Skeletal muscle cell (primary cell): ENCODE data around the gene ARL2BP.
"Not testable (repeated sequence)": the region's sequence is repeated elsewhere in the genome, so short reads cannot be mapped to it uniquely, and the experiment has no call there.

ENCODE experiments used
- DNase-seq: peaks from one replicate; pipeline ENCODE4 v3.0.0-alpha.2; 2010; ENCODE audit warnings: low read depth
- H3K4me3 ChIP-seq: 2 replicates; pipeline ENCODE4 v1.5.1; 2011; ENCODE audit warnings: low read depth, mild to moderate bottlenecking, control low read depth, low read length, moderate library complexity

Gene ARL2BP

GRCh38 chr16:57244767-57245471, at the start of gene ARL2BP:
Gene ARL2BP (plus strand): TSS chr16:57245259. CDS start chr16:57245368, 109 bp downstream.
- DNase-seq = peak; percentile 90
- peak within 1 kb of the TSS; percentile 83 for H3K4me3 ChIP-seq

GRCh38 chr16:57196286-57196685, 48.8 kb upstream of the ARL2BP start:
- no peak for DNase-seq

DNA sequence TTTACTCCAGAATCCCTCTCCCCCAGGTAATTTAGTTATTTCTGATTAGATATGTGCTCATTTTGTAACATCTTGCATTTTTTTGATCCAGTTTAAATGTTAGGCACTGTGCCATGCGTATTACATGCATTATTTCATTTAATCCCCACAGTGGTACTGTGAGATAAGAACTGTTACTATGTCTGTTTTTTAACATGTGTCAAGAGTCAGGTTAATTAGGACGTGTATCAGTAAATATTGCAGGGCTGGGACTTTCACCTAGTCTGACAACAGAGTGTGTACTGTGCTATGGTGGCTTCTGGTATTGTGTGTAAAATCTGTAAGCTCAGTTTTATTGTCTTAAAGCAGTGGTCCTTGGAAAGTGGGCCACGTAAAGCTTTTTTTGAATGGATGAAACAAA, 48.3 kb upstream of the ARL2BP start:
- H3K4me3 ChIP-seq = no peak overlapping the region
- DNase-seq = no peak

More at GRCh38 chr16:57196286-57196685, 48.8 kb upstream of the ARL2BP start:
- H3K4me3 ChIP-seq = no peak overlapping the region

GRCh38 chr16:57200321-57200720, 44.7 kb upstream of the ARL2BP start:
- DNase-seq, H3K4me3 ChIP-seq: not testable (repeated sequence)

GRCh38 chr16:57200926-57201325, 44.1 kb upstream of the ARL2BP start:
- DNase-seq = not testable (repeated sequence)

GRCh38 chr16:57202095-57202886, 42.8 kb upstream of the ARL2BP start:
- no peak for DNase-seq
- no peak overlapping the region for H3K4me3 ChIP-seq

More at GRCh38 chr16:57200926-57201325, 44.1 kb upstream of the ARL2BP start:
- not testable (repeated sequence) for H3K4me3 ChIP-seq

DNA sequence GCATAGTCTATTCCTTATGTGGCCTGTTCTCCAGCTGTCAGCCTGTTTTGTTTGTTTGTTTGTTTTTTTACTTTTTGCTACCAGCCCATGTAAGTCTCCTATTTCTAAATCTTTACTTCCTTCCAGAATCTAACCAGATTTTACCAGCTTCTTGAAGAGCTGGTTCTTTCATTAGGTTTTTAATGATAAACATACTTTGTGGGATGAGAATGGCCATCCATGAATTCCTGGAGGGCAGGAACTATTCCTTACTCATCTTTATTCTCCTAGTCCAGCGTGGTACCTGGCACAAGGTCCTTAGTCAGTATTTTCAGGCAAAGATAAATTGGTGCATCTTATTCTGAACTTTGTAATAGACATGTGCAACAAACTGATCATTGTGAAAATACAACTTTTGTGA, 41.6 kb upstream of the ARL2BP start:
- DNase-seq = no peak
- H3K4me3 ChIP-seq = no peak overlapping the region

DNA sequence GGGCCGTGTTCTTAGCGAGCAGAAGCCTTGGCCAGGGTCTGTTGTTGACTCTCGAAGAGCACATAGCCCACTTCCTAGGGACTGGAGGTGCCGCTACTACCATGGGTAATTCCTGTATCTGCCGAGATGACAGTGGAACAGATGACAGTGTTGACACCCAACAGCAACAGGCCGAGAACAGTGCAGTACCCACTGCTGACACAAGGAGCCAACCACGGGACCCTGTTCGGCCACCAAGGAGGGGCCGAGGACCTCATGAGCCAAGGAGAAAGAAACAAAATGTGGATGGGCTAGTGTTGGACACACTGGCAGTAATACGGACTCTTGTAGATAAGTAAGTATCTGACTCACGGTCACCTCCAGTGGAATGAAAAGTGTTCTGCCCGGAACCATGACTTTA, 40.4 kb upstream of the ARL2BP start:
- no peak overlapping the region for H3K4me3 ChIP-seq
- no peak for DNase-seq

- no peak overlapping the region for H3K4me3 ChIP-seq
- no peak for DNase-seq
Observed at GRCh38 chr16:57208926-57209325, 36.1 kb upstream of the ARL2BP start.

DNA sequence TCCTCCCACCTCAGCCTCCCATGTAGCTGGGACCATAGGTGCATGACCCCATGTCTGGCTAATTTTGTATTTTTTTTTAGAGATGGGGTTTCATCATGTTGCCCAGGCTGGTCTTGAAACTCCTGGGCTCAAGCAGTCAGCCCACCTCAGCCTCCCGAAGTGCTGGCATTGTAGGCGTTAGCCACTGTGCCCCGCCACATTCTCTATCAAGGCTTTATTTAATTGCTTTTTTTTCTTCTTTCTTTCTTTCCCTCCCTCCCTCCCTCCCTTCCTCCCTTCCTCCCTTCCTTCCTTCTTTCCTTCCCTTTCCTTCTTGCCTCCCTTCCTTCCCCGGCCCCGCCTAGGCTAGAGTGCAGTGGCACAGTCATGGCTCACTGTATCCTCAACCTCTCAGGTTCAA, 35.3 kb upstream of the ARL2BP start:
- no peak overlapping the region for H3K4me3 ChIP-seq
- DNase-seq = no peak

DNA sequence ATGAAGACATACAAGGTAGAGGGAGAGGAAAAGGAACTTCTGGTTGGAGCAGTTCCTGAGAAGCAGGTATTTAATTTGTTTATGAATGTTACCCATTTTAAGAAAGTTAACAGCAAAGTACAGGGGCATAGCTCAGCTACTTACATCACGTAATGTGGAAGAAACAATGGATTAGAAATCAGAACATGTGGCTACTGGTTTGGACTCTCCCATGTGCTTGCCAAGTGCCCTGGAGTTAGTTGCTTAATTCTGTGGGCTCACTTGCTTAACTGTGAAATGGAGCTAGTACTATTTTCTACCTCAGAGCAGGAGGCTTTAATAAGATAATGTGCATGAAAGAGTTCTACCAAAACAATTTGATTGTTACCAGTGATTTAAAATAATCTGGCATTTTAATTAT, 31.6 kb upstream of the ARL2BP start:
- DNase-seq = no peak
- no peak overlapping the region for H3K4me3 ChIP-seq

DNA sequence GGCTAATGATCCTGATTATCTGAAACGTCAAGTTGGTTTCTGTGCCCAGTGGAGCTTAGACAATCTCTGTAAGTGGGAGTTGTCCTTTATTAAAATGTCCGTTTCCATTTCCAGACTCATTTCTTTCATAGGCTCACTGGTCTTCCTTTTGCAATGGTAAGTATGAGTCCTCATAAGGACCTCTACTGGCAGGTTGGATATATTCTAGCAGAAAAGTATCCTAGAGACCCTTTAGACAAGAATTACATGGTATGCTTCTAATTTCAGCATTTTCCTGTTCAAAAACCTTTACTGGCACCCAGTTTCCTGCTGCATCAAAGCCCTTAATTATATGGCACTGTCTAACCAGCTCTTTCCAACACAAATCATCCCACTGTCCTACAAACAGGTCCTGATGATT, 28.1 kb upstream of the ARL2BP start:
- H3K4me3 ChIP-seq = no peak overlapping the region
- DNase-seq = no peak

DNA sequence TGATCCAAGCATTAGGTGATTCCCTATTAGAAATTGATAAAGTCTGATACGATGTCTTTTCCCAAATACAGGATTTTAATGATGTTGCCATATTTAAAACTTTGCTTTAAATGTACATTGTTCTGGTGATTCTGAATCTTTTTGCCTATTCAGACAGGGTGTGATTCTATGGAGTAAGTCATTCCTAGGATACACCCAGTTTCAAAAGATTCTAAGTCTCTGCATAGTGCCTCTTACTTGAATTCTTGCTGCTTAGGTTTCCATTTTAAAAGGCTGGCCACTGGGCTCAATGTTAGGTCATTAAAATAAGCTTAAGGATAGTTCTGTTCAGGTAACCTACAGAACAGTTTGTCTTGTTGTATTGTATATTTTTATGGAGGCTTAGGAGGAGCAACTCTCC, 22.0 kb upstream of the ARL2BP start:
- H3K4me3 ChIP-seq = no peak overlapping the region
- no peak for DNase-seq

DNA sequence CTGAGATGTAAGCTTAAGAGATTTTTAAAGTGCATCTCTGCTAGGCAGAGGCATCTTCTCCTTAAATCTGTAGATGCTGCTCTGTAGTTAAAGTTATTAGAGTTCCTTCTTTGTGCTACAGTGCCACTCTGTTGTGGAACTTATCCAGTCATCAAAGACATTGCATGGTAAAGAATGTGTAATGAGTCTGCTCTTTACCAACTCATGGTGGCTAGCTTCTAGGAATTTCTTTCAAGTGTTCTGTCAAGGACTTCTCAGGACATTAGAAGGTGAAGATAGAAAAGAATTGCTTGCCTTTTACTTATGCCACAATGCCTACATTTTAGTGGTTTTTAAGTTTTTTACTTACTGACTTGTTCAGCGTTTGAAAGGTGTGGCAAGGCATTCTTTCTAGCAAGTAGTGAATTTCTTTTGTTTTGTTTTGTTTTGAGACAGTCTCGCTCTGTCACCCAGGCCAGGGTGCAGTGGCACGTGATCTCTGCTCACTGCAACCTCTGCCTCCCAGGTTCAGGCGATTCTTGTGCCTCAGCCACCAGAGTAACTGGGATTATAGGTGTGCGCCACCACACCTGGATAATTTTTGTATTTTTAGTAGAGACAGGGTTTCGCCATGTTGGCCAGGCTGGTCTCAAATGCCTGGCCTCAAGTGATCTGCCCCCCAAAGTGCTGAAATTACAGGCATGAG, 20.3 kb upstream of the ARL2BP start:
- no peak overlapping the region for H3K4me3 ChIP-seq
- no peak for DNase-seq

GRCh38 chr16:57225978-57226377, 19.1 kb upstream of the ARL2BP start:
- no peak for DNase-seq
- no peak overlapping the region for H3K4me3 ChIP-seq

DNA sequence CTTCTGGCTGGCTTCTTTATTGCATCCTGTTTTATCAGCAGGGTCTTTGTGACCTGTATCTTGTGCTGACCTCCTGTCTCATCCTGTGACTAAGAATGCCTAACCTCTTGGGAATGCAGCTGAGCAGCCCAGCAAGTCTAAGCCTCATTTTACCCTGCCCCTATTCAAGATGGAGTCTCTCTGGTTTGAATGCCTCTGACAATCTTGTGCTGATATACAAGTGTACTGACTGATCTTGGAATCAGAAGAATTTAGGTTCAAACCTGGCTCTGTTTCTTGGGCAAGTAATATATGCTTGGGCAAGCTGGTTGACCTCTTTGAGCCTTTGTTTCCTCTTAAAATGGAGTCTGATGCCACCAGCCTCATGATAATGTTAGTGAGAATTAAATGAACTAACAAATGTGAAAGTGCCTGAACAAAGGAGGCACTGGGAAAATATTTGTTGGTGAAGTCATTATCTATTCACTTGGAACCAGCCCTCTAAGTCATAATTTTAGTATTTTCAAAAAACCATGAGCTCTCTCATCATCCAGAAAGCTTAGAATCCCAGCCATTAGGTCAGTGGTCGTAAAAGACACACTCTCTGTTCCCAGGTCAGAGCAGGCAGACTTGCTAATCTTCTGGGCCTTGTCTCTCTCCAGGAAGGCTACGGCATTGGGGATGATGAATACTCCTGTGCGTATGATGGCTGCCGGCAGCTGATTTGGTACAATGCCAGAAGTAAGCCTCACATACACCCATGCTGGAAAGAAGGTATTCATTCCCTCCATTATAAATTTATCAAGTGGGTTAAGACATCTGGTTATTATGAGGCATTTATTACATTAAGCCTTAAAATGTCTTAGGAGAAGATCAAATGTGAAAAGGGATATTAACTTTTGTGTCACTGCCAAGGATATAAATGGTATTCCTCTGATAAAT, 18.1 kb upstream of the ARL2BP start:
- no peak for DNase-seq
- H3K4me3 ChIP-seq = no peak overlapping the region

DNA sequence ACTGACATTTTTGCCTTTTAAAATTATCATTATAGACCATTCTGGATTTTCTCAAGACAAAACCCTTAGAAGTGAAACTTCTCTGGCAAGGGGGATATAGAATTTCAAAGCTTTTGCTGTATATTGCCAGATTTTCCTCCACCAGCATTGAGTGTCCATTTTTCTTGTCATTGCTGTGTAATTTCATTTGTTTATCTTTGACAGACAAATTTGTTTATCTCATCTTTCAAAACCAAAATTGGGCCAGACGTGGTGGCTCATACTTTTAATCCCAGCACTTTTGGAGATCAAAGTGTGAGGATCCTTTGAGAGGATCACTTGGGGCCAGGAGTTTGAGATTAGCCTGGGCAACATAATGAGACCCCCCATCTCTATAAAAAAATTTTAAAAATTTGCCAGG, 16.0 kb upstream of the ARL2BP start:
- DNase-seq = no peak
- no peak overlapping the region for H3K4me3 ChIP-seq

DNA sequence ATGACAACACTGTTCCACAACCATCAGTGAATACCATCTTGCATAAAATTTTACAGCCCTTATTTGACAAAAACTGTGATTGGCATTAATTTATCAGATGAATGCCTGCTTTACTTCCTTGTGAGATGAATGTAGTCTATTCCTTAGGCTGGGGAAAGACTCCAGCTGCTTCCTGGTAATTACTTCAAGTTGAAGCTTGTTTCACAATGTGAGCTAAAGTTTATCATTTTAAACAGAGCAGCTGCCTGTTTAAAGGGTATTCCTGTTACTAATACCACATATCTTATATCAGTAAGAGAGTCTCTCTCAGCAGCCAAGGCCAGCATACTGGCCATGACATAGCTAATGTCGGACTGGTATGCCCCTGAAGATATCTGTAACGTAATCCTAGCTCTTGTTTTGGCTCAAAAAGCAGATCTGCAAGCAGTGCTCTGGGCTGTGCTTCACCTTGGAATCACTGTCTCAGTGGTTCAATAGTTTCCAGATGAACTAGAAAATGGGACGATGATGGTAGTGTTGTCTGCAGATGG, 13.2 kb upstream of the ARL2BP start:
- DNase-seq = no peak
- no peak overlapping the region for H3K4me3 ChIP-seq
